ENCODE measurements around the gene KIF26A.

DNA sequence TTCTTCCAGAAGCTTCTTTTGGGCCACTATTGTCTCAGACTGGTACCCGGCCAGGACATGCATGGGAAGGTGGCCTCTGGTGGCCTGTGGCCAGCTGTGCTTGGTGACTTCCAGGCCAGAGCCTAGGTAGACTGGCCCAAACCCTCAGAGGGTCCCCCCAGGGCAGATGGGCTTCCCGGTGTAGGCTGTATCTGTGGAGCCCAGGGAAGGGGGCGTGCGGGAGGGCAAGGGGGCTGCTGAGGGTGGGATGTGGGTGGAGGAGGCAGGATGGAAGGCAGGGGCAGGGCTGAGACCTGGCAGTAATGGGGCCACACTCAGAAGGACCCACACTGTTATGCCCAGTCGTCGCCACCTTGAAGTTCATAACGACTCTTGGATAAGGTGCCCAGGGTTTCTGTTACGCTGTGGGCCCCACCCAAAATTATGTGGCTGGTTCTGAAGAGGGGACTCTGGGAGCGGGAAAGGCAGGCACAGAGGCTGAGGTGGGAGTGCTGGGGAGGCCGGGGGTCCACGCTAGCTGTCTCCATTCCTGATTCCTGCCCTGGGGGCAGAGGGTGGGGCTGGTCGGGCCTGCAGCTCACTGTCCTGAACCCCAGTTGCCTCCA, 52.1 kb downstream of the KIF26A start:
- TF ChIP-seq, protein P1, sequence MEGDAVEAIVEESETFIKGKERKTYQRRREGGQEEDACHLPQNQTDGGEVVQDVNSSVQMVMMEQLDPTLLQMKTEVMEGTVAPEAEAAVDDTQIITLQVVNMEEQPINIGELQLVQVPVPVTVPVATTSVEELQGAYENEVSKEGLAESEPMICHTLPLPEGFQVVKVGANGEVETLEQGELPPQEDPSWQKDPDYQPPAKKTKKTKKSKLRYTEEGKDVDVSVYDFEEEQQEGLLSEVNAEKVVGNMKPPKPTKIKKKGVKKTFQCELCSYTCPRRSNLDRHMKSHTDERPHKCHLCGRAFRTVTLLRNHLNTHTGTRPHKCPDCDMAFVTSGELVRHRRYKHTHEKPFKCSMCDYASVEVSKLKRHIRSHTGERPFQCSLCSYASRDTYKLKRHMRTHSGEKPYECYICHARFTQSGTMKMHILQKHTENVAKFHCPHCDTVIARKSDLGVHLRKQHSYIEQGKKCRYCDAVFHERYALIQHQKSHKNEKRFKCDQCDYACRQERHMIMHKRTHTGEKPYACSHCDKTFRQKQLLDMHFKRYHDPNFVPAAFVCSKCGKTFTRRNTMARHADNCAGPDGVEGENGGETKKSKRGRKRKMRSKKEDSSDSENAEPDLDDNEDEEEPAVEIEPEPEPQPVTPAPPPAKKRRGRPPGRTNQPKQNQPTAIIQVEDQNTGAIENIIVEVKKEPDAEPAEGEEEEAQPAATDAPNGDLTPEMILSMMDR (IDR thresholded peaks at IDR 0.05; ENCODE audit: poor library complexity, severe bottlenecking), result no peak
- TF ChIP-seq MXI1 (conservative IDR thresholded peaks at IDR 0.05; ENCODE audit: poor library complexity, severe bottlenecking) (no peak), RAD21 (conservative IDR thresholded peaks at IDR 0.05) (no peak), POLR2AphosphoS5 (IDR thresholded peaks at IDR 0.05) (no peak), EZH2 (IDR thresholded peaks at IDR 0.05; ENCODE audit: borderline replicate concordance, insufficient read depth, low read length, poor library complexity, severe bottlenecking) (no peak), TAF1 (IDR thresholded peaks at IDR 0.05; ENCODE audit: low read depth) (no peak), EP300 (conservative IDR thresholded peaks at IDR 0.05; ENCODE audit: poor library complexity, severe bottlenecking) (no peak), SMC3 (conservative IDR thresholded peaks at IDR 0.05; ENCODE audit: poor library complexity) (no peak)
- TF ChIP-seq, protein P2, sequence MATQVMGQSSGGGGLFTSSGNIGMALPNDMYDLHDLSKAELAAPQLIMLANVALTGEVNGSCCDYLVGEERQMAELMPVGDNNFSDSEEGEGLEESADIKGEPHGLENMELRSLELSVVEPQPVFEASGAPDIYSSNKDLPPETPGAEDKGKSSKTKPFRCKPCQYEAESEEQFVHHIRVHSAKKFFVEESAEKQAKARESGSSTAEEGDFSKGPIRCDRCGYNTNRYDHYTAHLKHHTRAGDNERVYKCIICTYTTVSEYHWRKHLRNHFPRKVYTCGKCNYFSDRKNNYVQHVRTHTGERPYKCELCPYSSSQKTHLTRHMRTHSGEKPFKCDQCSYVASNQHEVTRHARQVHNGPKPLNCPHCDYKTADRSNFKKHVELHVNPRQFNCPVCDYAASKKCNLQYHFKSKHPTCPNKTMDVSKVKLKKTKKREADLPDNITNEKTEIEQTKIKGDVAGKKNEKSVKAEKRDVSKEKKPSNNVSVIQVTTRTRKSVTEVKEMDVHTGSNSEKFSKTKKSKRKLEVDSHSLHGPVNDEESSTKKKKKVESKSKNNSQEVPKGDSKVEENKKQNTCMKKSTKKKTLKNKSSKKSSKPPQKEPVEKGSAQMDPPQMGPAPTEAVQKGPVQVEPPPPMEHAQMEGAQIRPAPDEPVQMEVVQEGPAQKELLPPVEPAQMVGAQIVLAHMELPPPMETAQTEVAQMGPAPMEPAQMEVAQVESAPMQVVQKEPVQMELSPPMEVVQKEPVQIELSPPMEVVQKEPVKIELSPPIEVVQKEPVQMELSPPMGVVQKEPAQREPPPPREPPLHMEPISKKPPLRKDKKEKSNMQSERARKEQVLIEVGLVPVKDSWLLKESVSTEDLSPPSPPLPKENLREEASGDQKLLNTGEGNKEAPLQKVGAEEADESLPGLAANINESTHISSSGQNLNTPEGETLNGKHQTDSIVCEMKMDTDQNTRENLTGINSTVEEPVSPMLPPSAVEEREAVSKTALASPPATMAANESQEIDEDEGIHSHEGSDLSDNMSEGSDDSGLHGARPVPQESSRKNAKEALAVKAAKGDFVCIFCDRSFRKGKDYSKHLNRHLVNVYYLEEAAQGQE (IDR thresholded peaks at IDR 0.05; ENCODE audit: borderline replicate concordance), result no peak
